Immature natural killer cell (primary cell): Measurements from ENCODE around the gene RALGAPA2. TPM values are rescaled to one million over a fixed set of nuclear protein-coding genes. Genes with fewer than 3 reads are reported as not detected.

Source experiments
- DNase-seq, 3 donors: peaks; one replicate each; pipeline ENCODE4 v3.0.0; 2022; ENCODE audit warnings: mixed read lengths in 1 of 3
- H3K27ac Mint-ChIP-seq, 6 donors: one replicate each; pipeline ENCODE4 v1.8.0; 2020; ENCODE audit warnings: mixed read lengths in 6 of 6, mild to moderate bottlenecking in 5 of 6, inconsistent platforms in 4 of 6, moderate library complexity in 3 of 6
- H3K27me3 Mint-ChIP-seq, 3 donors: one replicate each; pipeline ENCODE4 v1.8.0; 2020 to 2021; ENCODE audit warnings: low read depth in 3 of 3, mild to moderate bottlenecking in 3 of 3, mixed read lengths in 3 of 3, moderate library complexity in 3 of 3, inconsistent platforms in 1 of 3
- H3K36me3 Mint-ChIP-seq, 3 donors: one replicate each; pipeline ENCODE4 v1.8.0; 2020; ENCODE audit warnings: mixed read lengths in 3 of 3, inconsistent platforms in 2 of 3, mild to moderate bottlenecking in 2 of 3
- H3K4me1 Mint-ChIP-seq, 2 donors: one replicate each; pipeline ENCODE4 v1.8.0; 2020; ENCODE audit warnings: inconsistent platforms in 2 of 2, mild to moderate bottlenecking in 2 of 2, mixed read lengths in 2 of 2, moderate library complexity in 1 of 2
- H3K4me3 Mint-ChIP-seq, 5 donors: one replicate each; pipeline ENCODE4 v1.8.0; 2020; ENCODE audit warnings: mild to moderate bottlenecking in 5 of 5, mixed read lengths in 5 of 5, inconsistent platforms in 3 of 5, moderate library complexity in 3 of 5
- H3K9me3 Mint-ChIP-seq, 6 donors: one replicate each; pipeline ENCODE4 v1.8.0; 2020; ENCODE audit warnings: mild to moderate bottlenecking in 6 of 6, mixed read lengths in 6 of 6, inconsistent platforms in 4 of 6, moderate library complexity in 3 of 6
- polyA plus RNA-seq, 3 donors: library from polyadenylated mRNA; unstranded; fragments of 300-500 nt; fragmentation: Illumina TruSeq; gene quantifications; one replicate each; pipeline ENCODE4 v1.2.3, GENCODE V29; 2021

The RALGAPA2 gene
- polyA plus RNA-seq, 3 donors from 2014 or later = 2.2 to 5.7 (median 2.3) TPM

DNA sequence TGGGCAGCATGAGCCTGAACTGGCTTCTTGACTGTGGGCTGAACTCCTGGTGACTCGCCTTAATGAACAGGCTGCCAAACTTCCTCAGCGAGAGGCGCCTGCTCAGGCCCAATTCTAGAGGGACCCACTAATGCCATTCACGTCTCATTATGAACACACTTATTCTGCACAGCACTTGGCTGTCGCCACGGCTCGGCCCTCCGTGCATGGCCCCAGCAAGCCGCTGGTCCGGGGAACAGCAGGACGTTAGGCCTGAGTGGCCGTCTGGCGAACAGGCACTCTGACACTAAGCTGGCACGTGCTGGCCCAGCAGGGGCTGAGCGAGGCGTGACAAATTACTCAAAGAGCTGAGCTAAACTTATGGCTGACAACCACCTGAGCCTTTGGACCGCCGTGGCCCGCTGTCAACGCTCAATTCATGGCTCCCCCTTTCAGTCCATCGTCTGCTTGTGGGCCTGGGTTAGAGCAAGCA lies 298.6 kb downstream of the RALGAPA2 start:
- Mint-ChIP-seq H3K9me3 (no peaks in the 10 kb centered on the region), H3K27me3 (peaks cover 0 to 2% (median 0%) of the 10 kb centered on the region in 3 donors), H3K4me1 (peaks cover 0 to 8% of the 10 kb centered on the region in 2 donors), H3K27ac (no peak overlapping the region), H3K4me3 (no peak overlapping the region), H3K36me3 (peaks cover 0 to 23% (median 14%) of the 10 kb centered on the region in 3 donors)
- DNase-seq = no peak

- Mint-ChIP-seq H3K4me1 (peaks cover 0 to 3% of the 10 kb centered on the region in 2 donors), H3K9me3 (no peaks in the 10 kb centered on the region), H3K27me3 (peaks cover 0 to 2% (median 0%) of the 10 kb centered on the region in 3 donors), H3K4me3 (no peak overlapping the region), H3K27ac (no peak overlapping the region), H3K36me3 (peaks cover 0 to 16% (median 7%) of the 10 kb centered on the region in 3 donors)
- DNase-seq = no peak
These were observed 299.7 kb downstream of the RALGAPA2 start for GRCh38 chr20:20412750-20413149.

DNA sequence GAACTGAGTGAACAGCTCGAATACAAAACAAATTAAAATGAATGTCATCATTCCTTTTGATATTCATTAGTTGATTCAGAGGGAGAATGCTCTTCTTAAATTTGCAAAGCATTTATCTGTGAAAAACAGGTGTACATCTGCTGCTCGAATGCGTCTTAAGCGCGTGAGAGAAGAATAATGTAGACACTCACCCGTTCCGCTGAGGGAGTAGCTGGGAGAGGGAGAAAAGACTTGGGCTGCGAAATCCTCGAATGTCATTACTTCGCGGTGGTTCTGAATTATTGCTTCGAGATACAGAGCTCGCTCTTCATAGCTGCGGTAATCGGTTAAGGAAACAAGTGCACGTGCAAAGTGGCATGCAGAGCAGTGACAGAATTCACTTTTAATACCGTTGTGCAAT lies 300.6 kb downstream of the RALGAPA2 start:
- Mint-ChIP-seq H3K36me3 (peaks cover 0 to 18% (median 7%) of the 10 kb centered on the region in 3 donors), H3K27me3 (peaks cover 0 to 2% (median 0%) of the 10 kb centered on the region in 3 donors), H3K4me3 (no peak overlapping the region), H3K9me3 (no peaks in the 10 kb centered on the region), H3K4me1 (no peaks in the 10 kb centered on the region), H3K27ac (no peak overlapping the region)
- no peak for DNase-seq

DNA sequence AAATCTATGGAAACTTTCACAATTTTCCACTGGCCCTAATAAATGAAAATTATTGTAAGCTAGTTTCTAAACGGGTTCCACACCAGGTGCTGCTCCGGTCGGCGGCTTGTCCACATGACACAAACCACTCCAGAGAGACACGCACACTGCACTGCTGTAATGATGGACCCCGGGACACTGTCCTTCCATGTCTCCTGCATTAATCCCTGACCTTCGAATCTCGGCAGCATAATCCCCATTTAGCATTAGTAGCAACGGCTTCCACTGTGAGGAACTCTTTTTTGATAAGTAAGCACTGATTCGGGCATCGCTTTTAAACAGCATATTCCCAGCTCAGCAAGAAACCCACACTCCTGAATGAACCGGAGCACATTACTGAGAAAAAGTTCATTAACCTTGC lies 301.0 kb downstream of the RALGAPA2 start:
- Mint-ChIP-seq H3K27ac (no peak overlapping the region), H3K36me3 (peaks cover 0 to 19% (median 8%) of the 10 kb centered on the region in 3 donors), H3K9me3 (no peaks in the 10 kb centered on the region), H3K4me1 (no peaks in the 10 kb centered on the region), H3K27me3 (peaks cover 0 to 2% (median 0%) of the 10 kb centered on the region in 3 donors), H3K4me3 (no peak overlapping the region)
- DNase-seq = no peak

- Mint-ChIP-seq H3K27me3 (peaks cover 0 to under 1% (median 0%) of the 10 kb centered on the region in 3 donors), H3K36me3 (peaks cover 0 to 19% (median 12%) of the 10 kb centered on the region in 3 donors), H3K9me3 (no peaks in the 10 kb centered on the region), H3K27ac (no peak overlapping the region), H3K4me1 (no peaks in the 10 kb centered on the region), H3K4me3 (no peak overlapping the region)
- no peak for DNase-seq
These were observed 301.8 kb downstream of the RALGAPA2 start for GRCh38 chr20:20410678-20411077.

DNA sequence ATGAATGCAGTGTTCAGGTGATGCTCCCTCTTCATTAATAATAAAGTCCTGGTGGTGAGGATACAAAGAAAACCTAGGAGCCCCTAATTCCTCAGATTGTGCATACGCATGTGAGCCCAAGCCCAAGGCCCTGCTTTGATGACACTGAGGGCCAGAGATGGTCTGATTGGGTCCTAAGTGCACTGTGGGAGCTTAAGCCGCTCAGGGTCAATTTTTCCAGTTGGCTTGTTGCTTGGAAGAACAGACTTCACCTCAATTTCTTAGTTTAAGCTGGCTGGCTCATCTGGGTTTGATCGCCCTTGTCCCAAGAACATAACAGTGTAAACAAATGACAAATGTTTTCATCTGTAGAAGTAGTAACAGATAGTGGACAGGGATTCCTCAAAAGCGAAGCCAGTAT lies 303.1 kb downstream of the RALGAPA2 start:
- peaks cover 0 to 19% (median 12%) of the 10 kb centered on the region in 3 donors for H3K36me3 Mint-ChIP-seq
- H3K9me3 Mint-ChIP-seq = no peaks in the 10 kb centered on the region
- no peaks in the 10 kb centered on the region for H3K4me1 Mint-ChIP-seq
- DNase-seq = no peak
- no peak overlapping the region for H3K4me3 Mint-ChIP-seq
- no peaks in the 10 kb centered on the region for H3K27me3 Mint-ChIP-seq
- H3K27ac Mint-ChIP-seq = no peak overlapping the region

DNA sequence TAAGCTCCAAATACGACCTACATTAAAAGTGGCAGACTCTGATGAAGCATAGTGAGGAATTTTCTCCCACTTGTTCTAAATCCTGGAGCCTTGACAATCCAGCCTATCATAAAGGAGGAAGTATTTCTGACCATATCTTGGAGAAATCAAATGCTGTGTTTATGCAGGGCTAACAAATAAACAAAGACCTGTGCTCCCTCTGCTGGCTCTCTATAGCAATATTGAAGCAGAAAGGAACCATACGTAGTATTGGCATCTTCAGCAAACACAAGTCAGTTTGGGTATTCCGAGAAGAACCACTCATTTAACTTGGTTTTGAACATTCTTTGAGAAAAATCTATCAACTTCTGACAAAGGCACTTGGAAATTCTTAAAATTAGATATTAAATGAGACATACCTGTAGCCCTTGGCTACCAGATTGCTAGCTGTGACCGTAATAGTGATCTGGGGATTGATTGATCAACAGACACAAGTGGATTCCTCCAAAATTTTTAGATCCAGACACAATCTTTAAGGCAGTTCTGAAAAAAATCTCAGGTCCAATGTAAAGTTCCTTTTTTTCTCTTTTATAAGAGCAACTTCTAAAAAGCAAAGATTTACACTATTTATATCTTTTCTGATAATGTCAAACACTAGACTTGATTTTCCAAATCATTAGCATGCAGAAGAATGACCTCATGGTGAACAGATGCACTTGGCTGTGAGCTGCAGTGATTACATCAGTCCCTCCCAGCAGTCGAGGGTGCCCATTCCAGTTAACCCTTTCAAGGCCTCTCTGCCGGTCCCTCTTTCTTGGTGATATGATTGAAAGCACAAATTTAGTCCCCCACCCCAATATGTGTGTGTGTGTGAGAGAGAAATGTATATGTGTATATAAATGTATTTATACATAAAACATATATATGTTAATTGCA lies 304.3 kb downstream of the RALGAPA2 start:
- no peaks in the 10 kb centered on the region for H3K27me3 Mint-ChIP-seq
- no peaks in the 10 kb centered on the region for H3K4me1 Mint-ChIP-seq
- peaks cover under 1 to 19% (median 10%) of the 10 kb centered on the region in 3 donors for H3K36me3 Mint-ChIP-seq
- no peak for DNase-seq
- H3K9me3 Mint-ChIP-seq = no peaks in the 10 kb centered on the region
- H3K27ac Mint-ChIP-seq = no peak overlapping the region
- H3K4me3 Mint-ChIP-seq = no peak overlapping the region

DNA sequence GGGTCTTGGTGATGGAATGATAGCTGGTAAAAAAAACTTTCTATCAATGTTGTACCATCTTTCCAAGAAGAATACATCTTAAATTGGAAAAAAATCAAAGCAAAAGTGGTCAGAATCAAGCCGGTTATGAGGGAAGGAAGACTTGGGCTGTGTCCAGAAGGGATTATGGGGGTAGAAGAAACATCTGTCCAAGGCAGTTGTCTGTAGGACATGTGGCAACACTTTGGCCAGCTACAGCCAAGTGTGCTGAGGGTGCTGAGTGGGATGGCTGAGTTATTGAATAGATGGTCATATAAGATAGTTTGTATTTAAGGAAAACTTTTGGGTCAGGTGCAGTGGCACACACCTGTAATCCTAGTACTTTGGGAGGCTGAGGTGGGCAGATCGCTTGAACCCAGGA lies 306.1 kb downstream of the RALGAPA2 start:
- DNase-seq = no peak
- Mint-ChIP-seq H3K27me3 (no peaks in the 10 kb centered on the region), H3K27ac (no peak overlapping the region), H3K9me3 (no peaks in the 10 kb centered on the region), H3K36me3 (peaks cover 6 to 10% (median 10%) of the 10 kb centered on the region in 3 donors), H3K4me1 (no peaks in the 10 kb centered on the region), H3K4me3 (no peak overlapping the region)

DNA sequence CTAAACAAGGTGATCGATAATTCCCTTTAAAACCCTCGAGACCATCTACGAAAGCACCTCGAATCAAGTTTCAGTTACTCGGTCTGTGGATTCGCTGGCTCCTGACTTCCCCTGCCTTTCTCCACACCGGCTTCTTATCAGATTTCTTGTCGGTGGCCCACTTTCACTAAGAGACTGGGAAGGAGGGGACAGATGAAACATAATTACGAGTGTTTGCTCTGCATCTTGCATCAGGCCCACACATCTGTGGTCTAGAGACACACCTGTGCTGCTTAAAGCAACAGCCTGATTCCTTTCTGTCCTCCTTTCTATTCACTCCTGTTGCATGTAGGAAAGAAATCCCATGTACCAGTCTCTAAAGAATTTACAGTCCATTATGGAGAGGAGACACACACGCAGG lies 306.8 kb downstream of the RALGAPA2 start:
- Mint-ChIP-seq H3K27me3 (no peaks in the 10 kb centered on the region), H3K4me3 (no peak overlapping the region), H3K27ac (no peak overlapping the region), H3K9me3 (no peaks in the 10 kb centered on the region), H3K36me3 (peaks cover 6 to 10% (median 8%) of the 10 kb centered on the region in 3 donors), H3K4me1 (no peaks in the 10 kb centered on the region)
- DNase-seq = no peak

GRCh38 chr20:20404633-20405032 lies 307.8 kb downstream of the RALGAPA2 start:
- Mint-ChIP-seq H3K27ac (peak overlapping the region in 1 of 6 donors; percentile 24), H3K4me3 (no peak overlapping the region), H3K4me1 (no peaks in the 10 kb centered on the region), H3K27me3 (no peaks in the 10 kb centered on the region), H3K9me3 (no peaks in the 10 kb centered on the region), H3K36me3 (peaks cover 6 to 11% (median 10%) of the 10 kb centered on the region in 3 donors)
- no peak for DNase-seq

- Mint-ChIP-seq H3K36me3 (peaks cover 6 to 10% (median 6%) of the 10 kb centered on the region in 3 donors), H3K9me3 (no peaks in the 10 kb centered on the region), H3K4me1 (no peaks in the 10 kb centered on the region), H3K27me3 (no peaks in the 10 kb centered on the region), H3K4me3 (no peak overlapping the region), H3K27ac (no peak overlapping the region)
- DNase-seq = no peak
These were observed 310.5 kb downstream of the RALGAPA2 start for GRCh38 chr20:20401991-20402390.

DNA sequence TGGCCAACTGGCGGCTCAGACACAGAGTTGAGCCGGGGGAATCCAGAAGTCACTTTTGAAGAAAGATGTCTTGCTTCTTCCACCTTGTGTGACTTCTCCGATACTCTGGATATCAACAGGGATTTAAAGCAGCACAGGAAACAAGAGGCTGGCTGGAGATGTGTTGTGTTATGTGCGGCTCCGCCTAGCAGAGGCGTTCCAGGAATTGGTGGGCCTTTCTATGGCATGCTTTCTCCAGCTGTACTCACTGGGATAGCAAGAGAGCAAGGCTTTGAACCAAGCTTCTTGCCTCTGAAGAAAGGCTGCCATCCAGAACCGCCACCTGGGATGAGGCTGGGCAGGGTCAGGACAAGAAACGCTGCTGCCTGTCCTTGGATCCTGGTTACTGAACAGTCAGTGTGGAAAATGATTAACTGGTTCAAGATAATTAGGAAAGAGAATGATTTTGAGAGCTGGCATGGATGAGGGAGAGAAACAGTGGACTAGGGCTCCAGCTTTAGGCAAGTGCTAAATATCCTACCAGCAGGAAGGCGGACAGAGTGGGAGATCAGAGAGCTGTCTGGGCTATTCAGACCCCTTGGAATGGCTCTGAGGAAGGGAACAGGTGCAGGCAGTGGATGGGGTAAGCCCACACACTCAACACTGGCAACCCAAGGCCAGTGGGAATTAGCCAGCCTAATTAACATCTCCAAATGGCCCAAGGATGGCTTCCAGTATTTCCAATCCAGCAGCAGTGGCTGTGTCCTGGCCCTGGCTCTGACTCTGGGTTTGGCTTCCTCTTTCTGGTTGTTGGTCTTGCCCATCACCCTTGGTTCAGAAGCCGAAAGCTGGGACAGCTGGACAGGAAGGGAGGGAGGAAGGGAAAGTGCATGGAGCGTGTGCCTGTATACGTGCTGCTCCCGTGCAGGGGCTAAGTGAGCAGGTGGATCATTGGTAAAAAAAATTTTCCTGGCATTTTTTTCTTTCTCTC lies 312.6 kb downstream of the RALGAPA2 start:
- H3K27me3 Mint-ChIP-seq = no peaks in the 10 kb centered on the region
- no peaks in the 10 kb centered on the region for H3K4me1 Mint-ChIP-seq
- H3K9me3 Mint-ChIP-seq = no peaks in the 10 kb centered on the region
- H3K27ac Mint-ChIP-seq = no peak overlapping the region
- H3K4me3 Mint-ChIP-seq = no peak overlapping the region
- peaks cover 6 to 9% (median 7%) of the 10 kb centered on the region in 3 donors for H3K36me3 Mint-ChIP-seq
- no peak for DNase-seq

DNA sequence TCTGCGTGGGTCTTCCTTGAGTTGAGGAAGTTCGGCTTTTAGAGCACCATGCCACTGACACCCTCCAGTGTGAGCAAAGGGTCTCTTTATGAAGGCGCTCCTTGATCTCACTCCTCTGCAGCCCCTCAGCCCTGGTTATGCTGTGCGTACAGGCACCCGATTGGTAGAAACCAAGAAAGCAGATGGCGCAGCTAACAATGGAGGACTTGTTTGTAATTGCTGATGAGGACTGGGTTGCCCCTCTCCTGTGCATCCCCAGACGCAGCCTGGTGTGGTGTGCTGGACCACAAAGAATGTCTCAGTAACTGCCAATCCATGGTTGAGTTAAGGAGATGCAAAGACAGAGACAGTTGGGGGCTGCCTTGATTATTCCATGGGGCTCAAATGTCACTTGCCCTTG lies 314.3 kb downstream of the RALGAPA2 start:
- H3K27me3 Mint-ChIP-seq = peaks cover 0 to 2% (median 0%) of the 10 kb centered on the region in 3 donors
- H3K36me3 Mint-ChIP-seq = peaks cover 9 to 15% (median 11%) of the 10 kb centered on the region in 3 donors
- H3K9me3 Mint-ChIP-seq = no peaks in the 10 kb centered on the region
- no peak for DNase-seq
- H3K27ac Mint-ChIP-seq = no peak overlapping the region
- no peaks in the 10 kb centered on the region for H3K4me1 Mint-ChIP-seq
- no peak overlapping the region for H3K4me3 Mint-ChIP-seq
